ENCODE results near the gene TMEM123.

GRCh38 chr11:102438311-102439062 lies 14.1 kb downstream of the TMEM123 start:
- no peak for TF ChIP-seq POLR2AphosphoS5 (IDR thresholded peaks at IDR 0.05; ENCODE audit: low read depth, low read length)
- TF ChIP-seq POLR2A (IDR thresholded peaks at IDR 0.05; ENCODE audit: low read depth, low read length) = no peak
- TF ChIP-seq TAF1 (IDR thresholded peaks at IDR 0.05; ENCODE audit: low read depth, low read length) = no peak

Measured in GM12891 (cell line).